CD4-positive, alpha-beta T cell treated with Interferon gamma for 1 hour (primary cell): ENCODE data around the gene SLC16A5.

Experiments used
- DNase-seq: peaks from one replicate; pipeline ENCODE4 v3.0.0-alpha.2; 2020

SLC16A5 gene

GRCh38 chr17:75088465-75089417 is 987 bp downstream of the SLC16A5 start:
- no peak for DNase-seq

- DNase-seq, result no peak
These were observed 3.4 kb downstream of the SLC16A5 start for GRCh38 chr17:75090871-75091854.

GRCh38 chr17:75091855-75092327 is 4.1 kb downstream of the SLC16A5 start:
- DNase-seq, result no peak

DNA sequence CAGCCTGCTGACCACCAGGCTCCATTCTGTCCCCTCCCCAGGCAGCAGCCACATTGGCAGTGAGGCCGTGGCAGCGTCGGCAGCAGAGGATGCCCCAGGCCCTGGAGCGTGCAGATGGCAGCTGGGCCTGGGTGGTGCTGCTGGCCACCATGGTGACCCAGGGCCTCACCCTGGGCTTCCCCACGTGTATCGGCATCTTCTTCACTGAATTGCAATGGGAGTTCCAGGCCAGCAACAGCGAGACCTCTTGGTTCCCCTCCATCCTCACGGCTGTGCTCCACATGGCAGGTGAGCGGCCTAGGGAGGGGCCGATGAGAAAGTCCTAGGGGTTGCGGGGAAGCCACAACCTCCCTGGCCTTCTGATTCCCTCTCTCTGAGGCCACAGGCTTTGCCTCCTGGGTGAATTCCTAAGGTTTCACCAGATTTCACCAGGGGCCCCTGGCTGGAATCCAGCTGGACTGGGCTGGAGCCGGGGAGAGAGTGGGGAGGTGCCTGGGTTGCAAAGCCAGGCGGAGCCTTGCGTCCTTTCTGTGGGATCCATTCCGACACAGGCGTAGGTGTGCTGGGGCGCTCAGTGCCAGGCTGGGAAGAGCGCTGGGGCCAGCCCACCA is 5.9 kb downstream of the SLC16A5 start:
- DNase-seq, result no peak

- no peak for DNase-seq
These were observed 7.2 kb downstream of the SLC16A5 start for GRCh38 chr17:75094871-75095399.

DNA sequence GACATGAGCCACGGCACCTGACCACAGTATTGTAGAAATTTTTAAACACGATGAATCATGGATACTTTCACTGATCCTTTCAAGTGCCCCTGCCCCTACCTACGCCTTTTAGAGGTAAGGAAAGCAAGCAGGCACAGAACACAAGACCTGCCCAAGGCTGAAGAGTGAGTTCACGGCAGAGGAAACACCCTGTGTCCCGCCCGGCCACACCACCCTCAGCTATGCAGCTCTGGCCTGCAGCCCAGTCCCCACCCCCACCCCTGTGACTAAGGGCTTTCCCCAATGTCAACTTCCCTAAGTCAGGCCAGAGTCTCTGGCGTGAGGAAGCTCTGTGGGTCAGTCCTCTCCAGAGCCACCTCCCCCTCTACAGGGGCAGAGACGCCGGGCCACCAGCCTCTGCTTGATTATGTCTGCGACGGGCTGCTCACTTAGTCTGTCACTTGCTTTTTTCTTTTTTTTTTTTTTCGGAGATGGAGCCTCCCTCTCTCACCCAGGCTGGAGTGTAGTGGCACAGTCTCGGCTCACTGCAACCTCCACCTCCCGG is 8.4 kb downstream of the SLC16A5 start:
- DNase-seq, result peak; percentile 59

DNA sequence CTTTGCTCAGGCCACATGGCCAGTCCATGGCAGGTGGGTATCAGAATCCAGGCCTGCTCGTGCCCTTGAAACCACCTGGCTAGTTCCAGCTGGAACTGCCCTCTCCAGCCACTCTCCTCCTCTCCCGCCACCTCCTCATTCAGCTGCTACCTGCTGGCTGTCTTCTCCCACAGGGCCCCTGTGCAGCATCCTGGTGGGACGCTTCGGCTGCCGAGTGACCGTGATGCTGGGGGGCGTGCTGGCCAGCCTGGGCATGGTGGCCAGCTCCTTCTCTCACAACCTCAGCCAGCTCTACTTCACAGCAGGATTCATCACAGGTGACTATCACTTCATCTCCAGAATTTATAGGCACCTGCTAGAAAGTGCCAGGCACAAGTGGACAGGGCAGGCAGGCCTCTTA is 10.1 kb downstream of the SLC16A5 start:
- no peak for DNase-seq

GRCh38 chr17:75098861-75099260 is 11.1 kb downstream of the SLC16A5 start:
- no peak for DNase-seq

DNA sequence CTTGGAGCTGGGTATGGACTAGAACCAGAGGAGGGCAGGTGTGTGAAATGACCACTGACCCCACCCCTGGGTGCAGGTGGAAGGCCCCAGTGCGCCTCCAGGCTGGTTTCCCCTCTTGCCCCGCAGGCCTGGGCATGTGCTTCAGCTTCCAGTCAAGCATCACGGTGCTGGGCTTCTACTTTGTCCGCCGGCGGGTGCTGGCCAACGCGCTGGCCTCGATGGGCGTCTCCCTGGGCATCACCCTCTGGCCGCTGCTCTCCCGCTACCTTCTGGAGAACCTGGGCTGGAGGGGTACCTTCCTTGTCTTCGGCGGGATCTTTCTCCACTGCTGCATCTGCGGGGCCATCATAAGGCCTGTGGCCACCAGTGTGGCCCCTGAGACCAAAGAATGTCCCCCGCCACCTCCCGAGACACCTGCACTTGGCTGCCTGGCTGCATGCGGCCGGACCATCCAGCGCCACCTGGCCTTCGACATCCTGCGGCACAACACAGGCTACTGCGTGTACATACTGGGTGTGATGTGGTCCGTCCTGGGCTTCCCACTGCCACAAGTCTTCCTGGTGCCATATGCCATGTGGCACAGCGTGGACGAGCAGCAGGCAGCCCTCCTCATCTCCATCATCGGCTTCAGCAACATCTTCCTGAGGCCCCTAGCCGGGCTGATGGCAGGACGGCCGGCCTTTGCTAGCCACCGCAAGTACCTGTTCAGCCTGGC is 12.3 kb downstream of the SLC16A5 start:
- no peak for DNase-seq

DNA sequence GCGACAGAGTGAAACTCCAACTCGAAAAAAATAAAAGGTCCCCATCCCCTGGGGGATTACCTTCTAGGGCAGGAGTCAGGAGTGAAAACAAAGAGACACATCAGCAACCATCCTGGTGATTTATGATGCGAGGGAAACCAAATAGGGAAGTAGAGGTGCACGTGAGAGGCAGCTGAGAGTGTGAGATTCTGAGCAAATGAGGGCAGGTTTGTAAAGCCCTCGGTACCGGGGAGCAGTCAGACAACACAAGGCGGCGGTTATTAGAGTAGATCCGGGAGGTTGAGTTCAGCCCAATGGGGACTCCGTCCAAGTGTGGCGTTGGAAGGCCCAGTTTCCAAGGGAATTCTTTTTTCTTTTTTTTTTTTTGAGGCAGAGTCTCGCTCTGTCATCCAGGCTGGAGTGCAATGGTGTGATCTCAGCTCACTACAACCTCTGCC is 14.6 kb downstream of the SLC16A5 start:
- DNase-seq, result peak; percentile 35

GRCh38 chr17:75103601-75104554 is 16.1 kb downstream of the SLC16A5 start:
- no peak for DNase-seq

DNA sequence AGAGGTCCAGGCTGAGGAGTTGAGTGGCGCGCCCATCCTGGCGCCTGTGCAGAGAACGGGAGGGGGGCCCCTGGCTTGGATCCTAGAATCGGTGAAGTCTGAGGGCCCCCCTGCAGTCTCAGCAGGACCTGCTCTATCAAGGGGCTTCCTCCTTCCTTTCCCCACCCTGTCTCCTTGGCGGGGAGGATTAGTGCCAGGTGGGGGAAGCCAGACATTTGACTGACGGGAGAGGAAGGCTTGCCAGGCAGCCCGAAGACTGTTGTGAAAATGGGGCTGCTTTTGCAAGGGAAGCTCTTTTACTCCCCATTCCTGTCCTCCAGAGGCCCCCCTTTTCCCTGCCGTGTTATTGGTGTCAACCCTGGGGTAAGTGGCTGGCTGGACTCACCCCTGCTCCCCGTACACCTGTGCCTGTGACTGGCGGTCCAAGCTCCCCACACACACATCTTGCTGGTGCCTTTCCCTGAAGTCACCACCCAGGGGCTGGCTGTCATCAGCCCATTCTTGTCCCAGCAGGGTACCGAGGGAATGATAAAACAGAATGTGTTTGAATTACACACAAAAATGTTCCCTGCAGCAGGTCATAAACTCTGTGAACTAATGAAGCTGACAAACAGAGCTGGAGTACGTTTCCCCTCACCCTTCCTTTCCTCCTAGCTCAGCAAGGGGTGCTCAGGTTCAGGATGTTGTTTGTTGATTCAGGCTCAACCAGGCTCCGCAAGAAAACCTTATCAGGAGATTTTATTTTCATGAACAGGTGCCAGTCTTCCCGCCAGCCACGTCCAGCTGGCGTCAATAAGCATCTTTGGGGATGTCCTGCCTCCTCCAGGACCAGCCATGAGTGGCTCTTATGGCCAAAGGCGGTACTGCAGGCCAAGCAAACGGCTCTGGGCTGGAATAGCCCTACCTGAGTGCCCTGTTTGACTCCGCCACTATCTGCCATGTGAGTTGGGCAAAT is 17.6 kb downstream of the SLC16A5 start:
- no peak for DNase-seq

DNA sequence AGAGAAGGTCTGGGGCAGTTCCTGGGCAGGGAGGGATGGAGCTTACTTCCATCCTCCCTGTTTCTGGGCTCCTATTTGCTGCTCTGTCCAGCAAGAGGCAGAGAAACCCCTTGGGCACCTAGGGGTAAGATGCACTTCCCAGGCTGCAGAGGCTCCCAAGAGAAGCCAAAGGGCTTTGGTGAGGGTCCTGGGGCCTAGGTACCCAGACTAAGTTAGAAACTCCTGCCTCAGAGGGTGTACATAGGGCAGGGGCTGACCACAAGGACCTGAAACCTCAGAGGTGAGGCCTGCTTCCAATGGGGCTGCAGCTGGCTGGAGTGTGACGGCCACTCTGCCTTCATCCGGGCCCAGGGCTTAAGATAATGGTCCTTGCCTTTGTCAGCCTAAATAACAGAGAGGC is 20.4 kb downstream of the SLC16A5 start:
- DNase-seq, result no peak

- no peak for DNase-seq
These were observed 21.3 kb downstream of the SLC16A5 start for GRCh38 chr17:75109046-75109406.

DNA sequence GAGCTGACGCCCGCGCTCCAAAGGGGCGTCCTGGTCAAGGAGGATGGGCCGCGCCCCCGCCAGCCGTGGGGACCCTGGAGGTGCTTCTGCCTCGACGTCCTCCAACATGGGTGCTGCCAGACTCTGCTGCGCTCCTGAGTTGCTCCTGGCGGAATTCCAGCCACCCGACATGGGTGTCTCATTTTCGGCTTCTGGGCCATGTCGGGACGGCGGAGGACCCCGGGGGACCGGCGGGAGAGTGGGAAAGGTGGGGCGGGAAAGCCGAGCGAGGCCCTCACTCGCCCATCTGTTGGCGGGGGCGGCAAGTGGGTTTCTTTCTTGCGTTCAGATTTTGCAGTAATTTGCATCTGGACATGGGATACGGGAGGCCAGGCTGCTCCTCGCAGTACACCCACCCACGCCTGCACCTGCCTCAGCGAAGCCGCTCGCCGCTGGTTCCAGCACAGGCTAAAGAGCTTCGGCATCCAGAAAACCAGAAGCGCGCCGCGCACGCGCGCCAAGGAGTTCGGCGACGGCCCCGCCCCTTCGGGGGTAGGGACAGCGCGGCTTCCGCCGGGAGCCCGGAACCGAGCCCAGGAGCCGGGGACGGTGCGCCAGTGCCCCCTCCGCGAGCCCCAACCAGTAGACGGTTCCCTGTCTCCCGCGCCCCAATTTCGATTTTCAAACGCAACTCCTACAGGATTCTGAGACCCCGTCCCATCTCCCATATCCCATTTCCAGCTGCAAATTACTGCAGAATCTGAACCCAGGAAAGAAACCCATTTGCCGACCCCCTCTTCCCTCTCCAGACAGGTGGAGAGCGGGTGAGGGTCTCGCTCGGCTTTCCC is 21.9 kb downstream of the SLC16A5 start, which contains the start of gene ARMC7:
Gene ARMC7, plus strand, starts transcription at position 563 of the 827 bp plus-strand sequence. CDS start 320 bp downstream, outside the sequence.
- DNase-seq, result peak; percentile 89

DNA sequence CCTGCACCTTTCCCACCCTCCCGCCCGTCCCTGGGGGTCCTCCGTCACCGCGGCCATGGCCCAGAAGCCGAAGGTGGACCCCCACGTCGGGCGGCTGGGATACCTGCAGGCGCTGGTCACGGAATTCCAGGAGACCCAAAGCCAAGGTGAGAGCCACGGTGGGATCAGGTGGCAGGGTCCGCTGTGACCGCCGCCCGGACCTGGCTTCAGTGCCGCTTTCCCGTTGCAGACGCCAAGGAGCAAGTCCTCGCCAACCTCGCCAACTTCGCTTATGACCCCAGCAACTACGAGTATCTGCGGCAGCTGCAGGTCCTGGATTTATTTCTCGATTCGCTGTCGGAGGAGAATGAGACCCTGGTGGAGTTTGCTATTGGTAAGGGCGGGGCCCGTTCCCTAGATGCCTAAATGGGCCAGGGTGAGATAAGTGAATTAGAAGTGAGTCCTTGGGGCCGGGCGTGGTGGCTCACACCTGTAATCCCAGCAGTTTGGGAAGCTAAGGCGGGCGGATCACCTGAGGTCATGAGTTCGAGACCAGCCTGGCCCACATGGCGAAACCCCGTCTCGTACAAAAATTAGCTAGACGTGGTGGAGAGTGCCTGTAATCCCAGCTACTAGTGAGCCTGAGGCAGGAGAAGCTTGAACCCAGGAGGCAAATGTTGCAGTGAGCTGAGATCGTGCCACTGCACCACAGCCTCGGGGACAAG is 22.6 kb downstream of the SLC16A5 start:
- no peak for DNase-seq

DNA sequence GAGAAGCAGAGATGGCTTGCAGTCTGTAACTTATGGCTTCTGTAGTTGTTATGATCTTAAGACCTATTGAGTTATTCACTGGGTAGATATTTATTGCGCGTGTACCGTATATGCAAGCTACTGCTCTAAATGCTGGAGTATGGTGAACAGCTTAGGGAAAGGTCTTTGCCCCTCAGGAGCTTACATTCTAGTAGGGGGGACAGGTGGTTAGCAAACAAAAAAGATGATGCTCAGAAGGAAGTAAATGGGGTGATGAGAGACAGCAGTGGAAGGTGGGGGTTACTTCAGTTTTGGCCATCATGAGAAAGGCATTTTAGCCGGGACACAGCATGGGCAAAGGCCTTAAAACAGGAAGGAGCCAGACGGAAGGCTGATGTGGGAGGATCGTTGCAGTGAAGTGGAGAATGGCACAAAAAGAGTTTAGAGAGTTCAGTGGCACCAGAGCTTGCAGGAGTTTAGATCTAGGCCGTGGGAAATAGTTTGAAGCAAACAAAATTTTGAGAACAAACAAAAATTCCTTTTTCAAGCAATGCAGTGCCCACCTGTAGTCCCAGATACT is 24.1 kb downstream of the SLC16A5 start:
- DNase-seq, result no peak
